Nephron progenitor cell (in vitro differentiated cells): ENCODE results near the gene FIGN.

Source experiments
- DNase-seq: peaks from one replicate; pipeline ENCODE4 v3.0.0; 2021
- H3K27ac Mint-ChIP-seq: 2 replicates; pipeline ENCODE4 v1.8.0; 2021; ENCODE audit warnings: mild to moderate bottlenecking, moderate library complexity, mixed read lengths
- H3K27me3 Mint-ChIP-seq: 2 replicates; pipeline ENCODE4 v1.8.0; 2021; ENCODE audit warnings: mild to moderate bottlenecking, low read depth, mixed read lengths; ENCODE audit not compliant: poor library complexity
- H3K36me3 Mint-ChIP-seq: 2 replicates; pipeline ENCODE4 v1.8.0; 2021; ENCODE audit warnings: low read depth, mixed read lengths
- H3K4me1 Mint-ChIP-seq: 2 replicates; pipeline ENCODE4 v1.8.0; 2021; ENCODE audit warnings: mixed read lengths
- H3K4me3 Mint-ChIP-seq: 2 replicates; pipeline ENCODE4 v1.8.0; 2021; ENCODE audit warnings: mild to moderate bottlenecking, moderate library complexity, mixed read lengths
- H3K9me3 Mint-ChIP-seq: 2 replicates; pipeline ENCODE4 v1.8.0; 2021; ENCODE audit warnings: mild to moderate bottlenecking, moderate library complexity, mixed read lengths
- TF ChIP-seq, protein P1 (sequence below): fragments of 200-600 bp; sonication (generic); IDR thresholded peaks from 2 replicates; pipeline ENCODE4 v1.5.0; 2021; ENCODE audit warnings: antibody characterized with exemption

FIGN gene

DNA sequence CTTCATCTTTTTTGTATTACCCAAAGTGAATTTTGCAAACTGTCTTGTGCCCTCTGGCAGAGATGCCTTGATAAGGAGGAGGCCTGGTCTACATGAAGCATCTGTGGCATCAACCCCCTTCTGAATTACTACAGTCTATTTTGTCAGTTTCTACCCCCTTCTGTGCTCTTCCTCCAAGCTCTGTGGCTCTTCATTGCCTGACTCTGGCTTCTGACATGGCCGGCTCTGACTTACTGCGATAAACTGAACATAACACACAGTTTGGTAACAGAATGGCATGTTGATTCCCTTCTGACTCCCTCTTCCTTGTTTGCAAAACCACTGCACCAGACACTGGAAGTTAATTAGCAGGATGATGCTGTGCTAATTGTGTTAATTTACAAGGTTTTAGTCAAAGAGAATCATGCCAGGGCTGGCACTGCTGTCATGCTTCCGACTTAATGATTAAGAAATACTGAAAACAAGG, 122.5 kb downstream of the FIGN start:
- Mint-ChIP-seq H3K4me1 (peaks cover 6% of the 10 kb centered on the region), H3K4me3 (no peak overlapping the region), H3K36me3 (peaks cover 27% of the 10 kb centered on the region), H3K27ac (no peak overlapping the region), H3K9me3 (no peaks in the 10 kb centered on the region), H3K27me3 (no peaks in the 10 kb centered on the region)
- DNase-seq, result no peak
- TF ChIP-seq, protein P1, sequence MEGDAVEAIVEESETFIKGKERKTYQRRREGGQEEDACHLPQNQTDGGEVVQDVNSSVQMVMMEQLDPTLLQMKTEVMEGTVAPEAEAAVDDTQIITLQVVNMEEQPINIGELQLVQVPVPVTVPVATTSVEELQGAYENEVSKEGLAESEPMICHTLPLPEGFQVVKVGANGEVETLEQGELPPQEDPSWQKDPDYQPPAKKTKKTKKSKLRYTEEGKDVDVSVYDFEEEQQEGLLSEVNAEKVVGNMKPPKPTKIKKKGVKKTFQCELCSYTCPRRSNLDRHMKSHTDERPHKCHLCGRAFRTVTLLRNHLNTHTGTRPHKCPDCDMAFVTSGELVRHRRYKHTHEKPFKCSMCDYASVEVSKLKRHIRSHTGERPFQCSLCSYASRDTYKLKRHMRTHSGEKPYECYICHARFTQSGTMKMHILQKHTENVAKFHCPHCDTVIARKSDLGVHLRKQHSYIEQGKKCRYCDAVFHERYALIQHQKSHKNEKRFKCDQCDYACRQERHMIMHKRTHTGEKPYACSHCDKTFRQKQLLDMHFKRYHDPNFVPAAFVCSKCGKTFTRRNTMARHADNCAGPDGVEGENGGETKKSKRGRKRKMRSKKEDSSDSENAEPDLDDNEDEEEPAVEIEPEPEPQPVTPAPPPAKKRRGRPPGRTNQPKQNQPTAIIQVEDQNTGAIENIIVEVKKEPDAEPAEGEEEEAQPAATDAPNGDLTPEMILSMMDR, result no peak

DNA sequence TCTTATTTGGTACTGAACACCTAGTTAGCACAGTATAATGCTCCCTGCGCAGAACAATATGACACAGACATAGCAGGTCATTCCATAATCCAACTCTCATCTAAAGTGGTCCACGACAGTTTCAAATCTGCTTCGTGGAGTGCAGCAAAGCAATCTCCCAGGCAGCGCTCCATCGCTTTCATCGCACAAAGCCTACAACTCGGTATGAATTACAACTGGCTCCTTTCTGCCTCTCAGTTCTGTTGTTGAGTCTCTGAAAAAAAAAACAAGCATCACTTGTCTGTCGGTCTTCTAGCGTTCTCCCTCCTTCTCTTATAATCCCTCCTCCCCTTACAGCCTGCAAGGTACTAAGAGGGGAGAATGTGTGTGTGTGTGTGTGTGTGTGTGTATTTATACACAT, 123.5 kb downstream of the FIGN start:
- H3K27me3 Mint-ChIP-seq, result no peaks in the 10 kb centered on the region
- peaks cover 6% of the 10 kb centered on the region for H3K4me1 Mint-ChIP-seq
- no peak overlapping the region for H3K4me3 Mint-ChIP-seq
- peaks cover 27% of the 10 kb centered on the region for H3K36me3 Mint-ChIP-seq
- no peak overlapping the region for H3K27ac Mint-ChIP-seq
- TF ChIP-seq, protein P1, result no peak
- DNase-seq, result no peak
- no peaks in the 10 kb centered on the region for H3K9me3 Mint-ChIP-seq

DNA sequence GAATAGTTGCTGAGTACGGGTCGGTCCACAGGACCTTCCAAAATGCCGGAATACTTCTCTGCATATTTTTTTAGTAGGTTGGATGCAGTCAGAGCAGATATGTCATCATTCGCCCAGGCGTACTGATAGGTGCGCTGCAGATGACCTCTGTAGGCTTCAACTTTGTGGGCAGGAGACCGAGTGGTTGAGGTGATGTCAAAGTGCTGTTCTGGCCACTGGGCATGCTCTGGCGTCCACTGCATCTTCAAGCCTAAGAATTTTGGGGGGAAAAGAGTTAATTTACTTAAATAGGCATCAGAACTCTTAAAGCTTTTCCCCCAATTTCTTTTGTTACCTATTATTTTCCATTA, 124.3 kb downstream of the FIGN start:
- DNase-seq, result no peak
- Mint-ChIP-seq H3K27ac (no peak overlapping the region), H3K4me1 (peaks cover 11% of the 10 kb centered on the region), H3K4me3 (no peak overlapping the region), H3K9me3 (no peaks in the 10 kb centered on the region), H3K36me3 (peaks cover 27% of the 10 kb centered on the region), H3K27me3 (no peaks in the 10 kb centered on the region)
- TF ChIP-seq, protein P1, result no peak

DNA sequence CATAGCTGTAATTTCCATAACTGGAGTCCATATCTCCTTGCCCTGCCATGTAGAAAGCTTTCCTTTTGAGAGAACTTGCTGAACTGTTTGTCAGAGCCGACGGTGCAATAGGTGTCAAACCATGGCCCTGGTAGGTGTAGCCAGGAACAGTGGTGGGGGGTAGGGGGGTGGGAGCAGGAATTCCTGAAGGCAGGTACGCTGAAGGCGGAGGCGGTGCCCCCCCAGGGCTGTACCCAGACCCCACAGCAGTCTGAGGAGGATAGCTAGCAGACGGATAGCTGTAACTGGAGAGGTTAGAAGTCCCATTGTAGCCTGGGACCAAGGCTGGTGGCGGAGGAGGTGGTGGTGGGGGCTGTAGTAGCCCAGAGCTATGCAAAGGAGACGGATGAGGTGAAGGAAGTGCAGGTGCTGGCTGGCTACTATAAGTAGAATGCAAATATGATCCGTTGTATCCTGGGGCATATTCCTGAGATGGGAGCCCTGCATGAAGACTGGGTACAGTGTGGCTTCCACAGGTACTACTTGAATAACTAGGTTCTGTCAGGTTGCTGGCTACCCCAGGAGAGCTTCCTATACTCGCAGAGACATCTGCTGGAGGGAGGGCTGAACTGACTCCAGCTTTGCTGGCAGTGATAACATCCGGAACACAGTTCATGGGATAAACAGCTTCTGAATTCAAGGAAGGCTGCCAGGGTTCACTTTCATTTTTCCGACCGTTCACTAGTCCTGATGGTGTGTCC, 124.8 kb downstream of the FIGN start:
- no peaks in the 10 kb centered on the region for H3K9me3 Mint-ChIP-seq
- no peak for DNase-seq
- H3K4me1 Mint-ChIP-seq, result peaks cover 16% of the 10 kb centered on the region
- H3K4me3 Mint-ChIP-seq, result no peak overlapping the region
- TF ChIP-seq, protein P1, result no peak
- peak overlapping the region; percentile 55 for H3K27ac Mint-ChIP-seq
- H3K36me3 Mint-ChIP-seq, result peaks cover 27% of the 10 kb centered on the region
- no peaks in the 10 kb centered on the region for H3K27me3 Mint-ChIP-seq

DNA sequence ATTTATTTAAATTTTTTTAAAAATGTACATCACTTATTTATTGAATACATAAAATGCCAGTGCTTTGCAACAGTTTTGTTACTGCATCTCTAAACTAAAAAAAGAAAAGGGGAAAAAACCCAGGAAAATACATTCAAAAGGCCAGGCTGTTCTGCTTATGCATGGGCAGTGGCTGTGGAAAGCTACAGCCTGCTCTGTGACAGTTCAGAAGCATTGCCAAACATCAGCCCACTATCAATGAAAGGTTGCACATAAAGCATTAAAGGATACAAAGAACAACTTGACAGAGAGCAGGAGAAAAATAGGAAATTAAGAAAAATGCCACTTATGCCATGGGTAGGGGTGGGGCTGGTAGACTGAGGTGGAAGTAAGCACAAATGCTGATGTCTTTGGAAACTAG, 128.2 kb downstream of the FIGN start:
- TF ChIP-seq, protein P1, result no peak
- Mint-ChIP-seq H3K4me3 (no peak overlapping the region), H3K36me3 (peaks cover 27% of the 10 kb centered on the region), H3K9me3 (no peaks in the 10 kb centered on the region), H3K27ac (no peak overlapping the region), H3K4me1 (peaks cover 28% of the 10 kb centered on the region), H3K27me3 (no peaks in the 10 kb centered on the region)
- no peak for DNase-seq

DNA sequence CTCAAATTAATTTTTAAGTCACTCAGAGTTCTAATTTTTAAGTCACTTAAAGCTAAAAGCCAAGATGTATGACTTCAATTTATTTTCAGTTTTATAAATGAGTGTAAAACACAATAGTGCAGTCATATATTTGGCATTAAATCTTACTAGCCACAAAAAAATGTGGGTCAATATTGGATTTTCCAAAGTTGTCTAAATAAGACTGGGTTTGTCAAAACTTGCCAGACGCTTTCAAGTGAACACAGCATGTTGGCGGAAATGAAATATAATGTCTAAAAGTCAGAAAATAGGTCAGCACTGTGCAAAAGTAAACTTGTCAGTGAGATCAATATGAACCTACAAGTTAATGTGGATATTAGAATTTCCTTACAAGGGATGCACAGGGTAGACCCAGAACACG, 128.9 kb downstream of the FIGN start:
- Mint-ChIP-seq H3K9me3 (no peaks in the 10 kb centered on the region), H3K27me3 (no peaks in the 10 kb centered on the region), H3K4me1 (peaks cover 29% of the 10 kb centered on the region), H3K27ac (peak overlapping the region; percentile 50), H3K4me3 (no peak overlapping the region), H3K36me3 (peaks cover 22% of the 10 kb centered on the region)
- TF ChIP-seq, protein P1, result no peak
- DNase-seq, result no peak
